ENCODE measurements around the gene ESR1.

Gene ESR1

GRCh38 chr6:152143359-152143758 is 335.9 kb downstream of the ESR1 start:
- no peak for DNase-seq

GRCh38 chr6:152146385-152146784 is 338.9 kb downstream of the ESR1 start:
- no peak for DNase-seq

- no peak for DNase-seq
Measured at GRCh38 chr6:152147269-152147668, 339.8 kb downstream of the ESR1 start.

GRCh38 chr6:152148412-152148811 is 340.9 kb downstream of the ESR1 start:
- no peak for DNase-seq

GRCh38 chr6:152150196-152150595 is 342.7 kb downstream of the ESR1 start:
- no peak for DNase-seq

- no peak for DNase-seq
Measured at GRCh38 chr6:152151920-152152319, 344.4 kb downstream of the ESR1 start.

- no peak for DNase-seq
Measured at GRCh38 chr6:152154559-152155356, 347.3 kb downstream of the ESR1 start.

- no peak for DNase-seq
Measured at GRCh38 chr6:152155792-152156191, 348.3 kb downstream of the ESR1 start.

GRCh38 chr6:152160346-152160745 is 352.9 kb downstream of the ESR1 start:
- DNase-seq = no peak

- no peak for DNase-seq
Measured at GRCh38 chr6:152161501-152161900, 354.0 kb downstream of the ESR1 start.

GRCh38 chr6:152164957-152165356 is 357.5 kb downstream of the ESR1 start:
- DNase-seq = no peak

GRCh38 chr6:152166497-152166896 is 359.0 kb downstream of the ESR1 start:
- no peak for DNase-seq

GRCh38 chr6:152166897-152167296 is 359.4 kb downstream of the ESR1 start:
- DNase-seq = no peak

- DNase-seq = no peak
Measured at GRCh38 chr6:152167641-152168603, 360.4 kb downstream of the ESR1 start.

GRCh38 chr6:152170313-152170701 is 362.8 kb downstream of the ESR1 start:
- no peak for DNase-seq

- DNase-seq = no peak
Measured at GRCh38 chr6:152170702-152171667, 363.5 kb downstream of the ESR1 start.

- DNase-seq = no peak
Measured at GRCh38 chr6:152173321-152173720, 365.8 kb downstream of the ESR1 start.

- DNase-seq = no peak
Measured at GRCh38 chr6:152173957-152174356, 366.5 kb downstream of the ESR1 start.

- DNase-seq = no peak
Measured at GRCh38 chr6:152176268-152176667, 368.8 kb downstream of the ESR1 start.

Data from NCI-H1092 treated with DMSO at 0.1 percent for 48 hours (cell line).